Measurements from ENCODE around the gene SERGEF.

Gene SERGEF

GRCh38 chr11:17751558-17751957 lies 261.3 kb downstream of the SERGEF start:
- TF ChIP-seq, protein P1, sequence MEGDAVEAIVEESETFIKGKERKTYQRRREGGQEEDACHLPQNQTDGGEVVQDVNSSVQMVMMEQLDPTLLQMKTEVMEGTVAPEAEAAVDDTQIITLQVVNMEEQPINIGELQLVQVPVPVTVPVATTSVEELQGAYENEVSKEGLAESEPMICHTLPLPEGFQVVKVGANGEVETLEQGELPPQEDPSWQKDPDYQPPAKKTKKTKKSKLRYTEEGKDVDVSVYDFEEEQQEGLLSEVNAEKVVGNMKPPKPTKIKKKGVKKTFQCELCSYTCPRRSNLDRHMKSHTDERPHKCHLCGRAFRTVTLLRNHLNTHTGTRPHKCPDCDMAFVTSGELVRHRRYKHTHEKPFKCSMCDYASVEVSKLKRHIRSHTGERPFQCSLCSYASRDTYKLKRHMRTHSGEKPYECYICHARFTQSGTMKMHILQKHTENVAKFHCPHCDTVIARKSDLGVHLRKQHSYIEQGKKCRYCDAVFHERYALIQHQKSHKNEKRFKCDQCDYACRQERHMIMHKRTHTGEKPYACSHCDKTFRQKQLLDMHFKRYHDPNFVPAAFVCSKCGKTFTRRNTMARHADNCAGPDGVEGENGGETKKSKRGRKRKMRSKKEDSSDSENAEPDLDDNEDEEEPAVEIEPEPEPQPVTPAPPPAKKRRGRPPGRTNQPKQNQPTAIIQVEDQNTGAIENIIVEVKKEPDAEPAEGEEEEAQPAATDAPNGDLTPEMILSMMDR (conservative IDR thresholded peaks at IDR 0.05; ENCODE audit: low read length) = no peak
- DNase-seq (ENCODE audit: low read depth) = no peak
- no peak overlapping the region for H3K4me3 ChIP-seq (ENCODE audit: low read length)

DNA sequence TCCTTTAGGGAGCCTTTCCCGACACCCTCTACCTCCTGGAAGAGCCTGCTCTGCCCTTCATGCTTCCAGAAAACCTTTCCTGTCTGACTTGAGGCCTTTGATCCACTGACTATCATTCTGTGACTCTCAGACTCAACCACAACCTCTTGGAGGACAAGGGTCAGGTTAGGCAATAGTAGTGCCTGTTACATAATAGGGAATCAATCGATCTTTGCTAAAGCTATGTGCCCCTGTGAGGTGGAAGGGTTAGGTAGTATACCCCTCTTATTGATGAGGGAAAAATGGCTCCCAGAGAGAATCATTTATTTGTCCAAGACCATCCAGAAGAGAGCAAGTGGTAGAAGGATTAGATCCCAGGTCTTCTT lies 262.1 kb downstream of the SERGEF start:
- DNase-seq (ENCODE audit: low read depth) = no peak
- TF ChIP-seq, protein P1 (conservative IDR thresholded peaks at IDR 0.05; ENCODE audit: low read length) = no peak
- H3K4me3 ChIP-seq (ENCODE audit: low read length) = no peak overlapping the region

- no peak overlapping the region for H3K4me3 ChIP-seq (ENCODE audit: low read length)
- TF ChIP-seq, protein P1 (conservative IDR thresholded peaks at IDR 0.05; ENCODE audit: low read length) = no peak
- DNase-seq (ENCODE audit: low read depth) = no peak
Observed at GRCh38 chr11:17750013-17750800, 262.6 kb downstream of the SERGEF start.

DNA sequence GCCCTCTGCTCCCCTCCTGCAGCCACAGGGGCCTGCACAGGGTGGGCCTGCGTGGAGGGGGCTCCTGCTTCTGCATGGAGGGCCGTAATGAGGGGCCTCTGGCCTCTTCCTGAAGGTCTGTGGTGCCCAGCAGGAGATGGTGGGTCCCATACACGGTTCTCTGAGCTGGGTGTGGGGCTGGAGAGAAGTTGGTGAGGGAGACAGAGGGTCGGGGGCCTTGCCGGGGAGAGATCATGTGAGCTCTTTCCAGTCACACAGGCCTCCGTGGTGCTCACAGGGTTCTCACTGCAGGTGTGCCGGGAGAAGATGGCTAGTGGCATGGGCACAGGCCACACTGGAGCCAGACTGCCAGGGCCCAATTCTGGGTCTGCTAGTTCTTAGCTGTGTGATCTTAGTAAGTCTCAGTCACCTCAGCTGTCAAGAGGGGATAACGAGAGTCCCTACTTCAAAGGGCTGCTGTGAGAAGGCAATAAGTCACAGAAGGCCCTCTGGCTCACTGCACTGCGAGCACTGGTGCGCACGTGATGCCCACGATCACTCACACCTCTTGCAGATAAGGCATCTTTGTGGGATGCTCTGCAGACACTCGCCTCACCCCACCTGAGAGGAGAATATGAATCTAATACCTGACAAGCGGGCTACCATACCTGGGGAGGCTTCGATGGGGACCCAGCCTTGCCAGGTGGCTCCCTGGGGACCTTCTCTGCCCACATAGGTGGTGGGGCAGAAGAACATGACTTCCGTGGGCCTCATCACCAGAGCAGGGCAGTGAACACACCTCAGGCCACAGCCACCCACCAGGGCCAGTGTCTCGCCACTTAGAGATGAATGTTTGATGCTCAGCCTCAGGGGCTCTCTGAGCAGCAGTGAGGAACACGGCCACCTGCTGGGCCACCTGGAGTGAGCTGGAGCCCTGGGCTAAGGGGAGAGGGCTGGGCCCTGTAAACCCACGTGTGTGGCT lies 263.8 kb downstream of the SERGEF start:
- TF ChIP-seq, protein P1 (conservative IDR thresholded peaks at IDR 0.05; ENCODE audit: low read length) = no peak
- H3K4me3 ChIP-seq (ENCODE audit: low read length) = no peak overlapping the region
- no peak for DNase-seq (ENCODE audit: low read depth)

DNA sequence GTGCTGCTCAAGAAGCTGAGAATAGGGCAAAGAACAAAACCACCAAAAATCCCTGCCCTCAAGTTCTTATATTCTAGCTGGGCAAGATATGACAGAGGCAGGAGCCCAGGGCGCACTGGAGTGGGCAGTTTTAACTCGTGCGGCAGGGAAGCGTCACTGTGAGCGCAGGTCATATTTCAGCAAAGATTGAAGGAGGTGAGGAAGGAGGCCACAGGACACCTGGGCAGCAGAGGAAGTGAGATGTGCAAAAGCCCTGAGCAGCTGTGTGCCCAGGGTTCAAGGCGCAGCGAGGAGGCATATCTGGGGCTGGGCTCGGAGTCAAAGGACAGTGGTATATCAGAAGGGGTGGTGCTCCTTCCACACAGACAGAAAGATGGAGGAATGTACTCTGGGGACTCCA lies 264.8 kb downstream of the SERGEF start:
- no peak overlapping the region for H3K4me3 ChIP-seq (ENCODE audit: low read length)
- no peak for DNase-seq (ENCODE audit: low read depth)
- TF ChIP-seq, protein P1 (conservative IDR thresholded peaks at IDR 0.05; ENCODE audit: low read length) = no peak

- no peak for DNase-seq (ENCODE audit: low read depth)
- no peak overlapping the region for H3K4me3 ChIP-seq (ENCODE audit: low read length)
- TF ChIP-seq, protein P1 (conservative IDR thresholded peaks at IDR 0.05; ENCODE audit: low read length) = no peak
Observed at GRCh38 chr11:17747131-17747955, 265.5 kb downstream of the SERGEF start.
